Measurements from ENCODE around the gene GPR160. TPM values are rescaled to one million over a fixed set of nuclear protein-coding genes. Genes with fewer than 3 reads are reported as not detected.

Gene GPR160
- total and polyA plus RNA-seq, 10 of the 15 experiments (the other 5 are each of a cell fraction or from before 2014, with no cell fraction given): 1.2 to 57.7 (median 30.9) TPM

GRCh38 chr3:170128259-170128976 is 90.6 kb downstream of the GPR160 start (continued):
- TF ChIP-seq MAX (IDR thresholded peaks at IDR 0.05; ENCODE audit: low read depth, low read length) (no peak), BRCA1 (IDR thresholded peaks at IDR 0.05; ENCODE audit: low read depth, low read length) (no peak), RCOR1 (conservative IDR thresholded peaks at IDR 0.05; ENCODE audit: low read depth, low read length) (no peak), TCF12 (IDR thresholded peaks at IDR 0.05; ENCODE audit: low read depth, low read length) (peak; percentile 96)

- H3K4me3 ChIP-seq: no peak overlapping the region
- WGBS (ENCODE audit: insufficient coverage, insufficient replicate concordance, low lambda C conversion rate, missing lambda C conversion rate): 31% methylated on average over 1 of the region's 1 CpG
- peaks cover 27% of the 10 kb centered on the region for H3K4me1 ChIP-seq (ENCODE audit: control insufficient read depth, insufficient read depth, low read length)
- peak overlapping the region; percentile 55 for H3K9ac ChIP-seq (ENCODE audit: control insufficient read depth, insufficient read depth, low read length)
- no peaks in the 10 kb centered on the region for H4K20me1 ChIP-seq (ENCODE audit: control insufficient read depth, insufficient read depth)
- DNase-seq (ENCODE audit: low read depth, low spot score) (no peak), FAIRE-seq (no peak), ATAC-seq (peak; percentile 74)
- H3K36me3 ChIP-seq (ENCODE audit: control insufficient read depth in 2 of 2, insufficient read depth in 2 of 2, low read length in 1 of 2): peaks cover 2 to 22% of the 10 kb centered on the region in 2 experiments
- H3K9me3 ChIP-seq (replicated peaks; ENCODE audit: control insufficient read depth, insufficient read depth, low read length): peaks cover 9% of the 10 kb centered on the region
- peak; percentile 53; the same call in 1 of the 2 replicates for TF ChIP-seq POLR2A (IDR thresholded peaks at IDR 0.05; ENCODE audit: low read depth, low read length)
- TF ChIP-seq SPI1 (IDR thresholded peaks at IDR 0.05; ENCODE audit: borderline replicate concordance, insufficient read depth, low read depth, low read length): no peak
- TF ChIP-seq POLR2AphosphoS5 (IDR thresholded peaks at IDR 0.05; ENCODE audit: low read length): peak; percentile 57; the same call in 1 of the 2 replicates
- POLR2A ChIA-PET: interaction anchor here (0.6 to 2.7 kb wide), 8 partner anchors 10 to 71 kb away, joined by 3 to 12 read pairs (median 3); no protein-coding TSS in a partner anchor
- no TSS peak for BruUV-seq (replicated peaks)
- intact Hi-C loops (cut with micrococcal nuclease; ENCODE audit: unreplicated experiment): loop anchor here (5.0 kb wide), 1 partner anchor 53 kb away; the partner anchor contains the start of gene PHC3
- H2AFZ ChIP-seq (ENCODE audit: control insufficient read depth, low read depth, low read length): no peak overlapping the region
- CTCF ChIA-PET: interaction anchor here (0.6 to 2.7 kb wide), 5 partner anchors 8 to 350 kb away, joined by 3 to 11 read pairs (median 3); no protein-coding TSS in a partner anchor
- in situ Hi-C loops (cut with MboI): no loop called here
- H3K27me3 ChIP-seq (replicated peaks in 1 of 2; ENCODE audit: control insufficient read depth in 2 of 2, insufficient read depth in 2 of 2, low read length in 1 of 2): no peaks in the 10 kb centered on the region
- H3K79me2 ChIP-seq (ENCODE audit: control insufficient read depth, insufficient read depth, low read length): peaks cover 27% of the 10 kb centered on the region
- SMC1A ChIA-PET (ENCODE audit: uncharacterized antibody, unreplicated experiment): interaction anchor here (0.6 to 3.3 kb wide), 17 partner anchors 8 to 160 kb away, joined by 3 to 14 read pairs (median 3); no protein-coding TSS in a partner anchor
- H3K27ac ChIP-seq (ENCODE audit: control insufficient read depth, insufficient read depth): peak overlapping the region; percentile 94
- RAD21 ChIA-PET (ENCODE audit: unreplicated experiment): interaction anchor here (0.8 to 2.5 kb wide), 10 partner anchors 10 to 197 kb away, joined by 3 to 13 read pairs (median 6); partner anchors contain the start of gene PHC3
- peak overlapping the region; percentile 12 for H3K4me2 ChIP-seq (ENCODE audit: control insufficient read depth, insufficient read depth)
These were observed 91.2 kb downstream of the GPR160 start for GRCh38 chr3:170128977-170129431.
